HG02610 (cell line): ENCODE data around the gene TLR3.
"Not testable (repeated sequence)": the region's sequence is repeated elsewhere in the genome, so short reads cannot be mapped to it uniquely, and the experiment has no call there.

Source experiments
- ATAC-seq: cut with Tn5 transposase; IDR thresholded peaks from one replicate; pipeline ENCODE4 v1.9.1; 2021; ENCODE audit warnings: mild to moderate bottlenecking, moderate library complexity; ENCODE audit not compliant: unreplicated experiment

TLR3 gene

GRCh38 chr4:186068581-186069348, at the start of gene TLR3:
Gene TLR3 (plus strand): TSS chr4:186069156. CDS start chr4:186076620, 7,464 bp downstream.
- ATAC-seq: peak; percentile 73

DNA sequence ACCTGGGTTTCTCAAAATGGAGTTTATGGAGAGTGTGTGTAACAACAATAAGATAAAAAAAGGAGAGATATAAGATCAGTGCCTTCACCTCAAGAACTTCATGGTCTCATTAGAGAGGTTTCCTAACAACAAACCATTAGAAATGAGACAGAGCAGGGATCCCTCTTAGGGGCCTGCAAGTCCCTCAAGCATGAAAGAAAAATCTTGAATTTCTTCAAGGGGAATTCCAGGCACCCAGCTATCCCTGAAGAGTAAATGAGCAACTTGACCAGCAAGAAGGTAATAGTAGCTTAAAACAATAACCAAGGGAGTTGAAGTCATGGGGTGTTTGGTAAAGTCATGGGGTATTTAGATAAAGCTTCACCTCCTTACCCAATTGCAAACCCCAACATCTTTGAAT, 49.7 kb upstream of the TLR3 start:
- ATAC-seq: no peak

DNA sequence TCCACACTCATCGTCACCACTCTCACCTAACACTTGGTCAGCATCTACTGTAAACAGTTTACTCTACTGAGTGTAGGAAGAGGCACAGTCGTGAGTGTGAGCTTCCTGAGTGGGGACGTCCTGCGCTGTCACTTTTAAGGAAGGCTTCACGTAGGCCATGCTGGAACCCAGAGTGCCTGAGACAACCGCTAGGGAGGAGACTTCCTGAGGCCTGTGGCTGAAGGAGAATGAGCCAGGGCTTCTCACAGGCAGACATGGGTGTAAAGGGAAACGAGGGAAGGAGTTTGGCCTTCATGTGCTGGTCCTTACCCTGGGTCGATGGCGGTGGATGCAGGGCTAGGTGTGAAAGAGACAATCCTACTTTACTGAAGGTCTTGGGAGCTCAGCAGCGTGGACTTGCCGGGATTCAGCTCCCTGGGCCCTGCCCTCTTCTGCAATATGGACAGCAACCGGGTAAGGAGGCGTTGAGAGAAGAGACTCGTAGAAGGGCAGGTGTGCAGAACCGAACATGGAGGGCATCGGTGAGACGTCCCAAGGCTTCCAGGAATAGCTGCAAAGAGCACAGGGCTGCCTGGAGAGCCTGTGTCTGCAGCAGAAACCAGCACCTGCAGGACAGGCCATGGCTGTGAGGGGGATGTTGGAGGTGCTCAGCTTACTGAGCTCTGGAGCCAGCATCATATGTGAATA, 48.7 kb upstream of the TLR3 start:
- ATAC-seq: no peak

- ATAC-seq: no peak
Measured at GRCh38 chr4:186020793-186021407, 48.1 kb upstream of the TLR3 start.

- ATAC-seq: no peak
Measured at GRCh38 chr4:186021461-186022167, 47.3 kb upstream of the TLR3 start.

GRCh38 chr4:186023975-186024374, 45.0 kb upstream of the TLR3 start:
- ATAC-seq: no peak

DNA sequence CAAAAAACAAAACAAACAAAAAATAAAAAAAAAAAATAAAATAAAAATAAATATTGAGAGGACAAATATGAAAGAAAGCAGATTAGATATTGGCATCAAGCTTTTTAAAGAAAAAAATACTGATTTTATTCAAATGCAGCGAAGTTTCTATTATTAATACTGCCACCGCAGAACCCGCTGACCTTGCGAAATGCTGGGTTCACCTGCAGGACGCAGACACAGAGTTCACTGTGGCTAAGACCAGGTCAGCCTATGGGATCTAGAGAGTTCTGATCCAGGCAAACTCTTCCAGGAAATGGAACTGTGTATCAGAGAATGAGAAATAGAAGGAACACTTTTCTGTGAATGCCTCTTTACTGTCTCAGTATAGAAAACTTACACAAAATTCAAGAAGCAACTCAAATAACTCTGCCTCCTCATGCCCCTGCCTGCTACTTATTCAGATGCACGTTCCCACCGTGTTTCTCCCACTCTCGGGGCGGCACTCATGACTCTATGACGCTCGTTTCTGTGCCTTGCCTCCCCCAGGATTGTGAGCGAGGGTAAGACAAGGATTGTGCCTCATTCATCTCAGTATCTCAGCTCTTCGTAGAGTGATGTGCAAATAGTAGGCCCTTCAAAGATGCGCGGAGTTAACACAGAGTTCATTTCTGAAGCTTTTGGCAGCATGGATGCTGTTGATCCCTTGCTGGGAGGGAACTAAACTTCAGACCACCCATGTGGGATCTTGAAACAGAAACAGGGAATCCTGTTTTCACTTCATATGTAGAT, 44.1 kb upstream of the TLR3 start:
- no peak for ATAC-seq

GRCh38 chr4:186025408-186025690, 43.6 kb upstream of the TLR3 start:
- no peak for ATAC-seq

- ATAC-seq: no peak
Measured at GRCh38 chr4:186027405-186027804, 41.6 kb upstream of the TLR3 start.

DNA sequence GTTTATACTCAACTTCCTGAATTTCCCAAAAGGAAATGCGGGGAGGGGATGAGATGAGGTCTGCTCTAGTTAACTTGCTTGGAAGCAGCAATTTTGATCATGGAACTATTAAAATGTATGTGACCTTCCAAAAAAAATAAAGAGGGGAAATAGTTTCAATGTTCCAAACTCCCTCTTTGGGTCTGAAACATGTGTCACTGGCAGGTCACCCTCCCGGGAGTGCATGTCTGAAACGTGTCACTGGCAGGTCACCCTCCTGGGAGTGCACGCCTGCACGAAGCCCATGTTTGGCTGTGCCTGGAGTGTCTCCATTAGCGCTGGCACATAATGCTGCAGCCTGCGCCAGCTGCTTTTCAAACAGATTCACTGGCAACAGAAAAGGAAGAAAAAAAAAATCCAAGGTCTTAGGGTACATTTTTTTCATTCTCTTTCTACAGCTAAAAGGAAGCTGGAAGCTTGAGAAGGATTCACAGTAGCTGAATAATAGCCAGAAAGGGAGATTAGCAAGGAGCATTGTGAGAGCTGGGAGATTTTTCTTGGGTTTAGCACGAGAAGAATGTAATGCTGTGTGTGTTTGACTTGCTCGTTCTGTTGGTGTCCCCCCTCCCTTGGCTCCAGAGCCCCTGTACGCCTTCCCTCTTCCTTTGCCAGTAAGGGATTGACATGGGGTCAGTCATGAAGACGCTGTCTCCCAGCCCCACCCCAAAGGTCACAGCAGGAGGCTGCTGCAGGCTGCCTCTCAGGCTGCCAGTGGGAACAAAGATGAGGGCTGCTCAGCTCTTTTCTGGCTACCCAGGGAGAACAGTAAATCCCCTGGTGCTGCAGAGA, 39.2 kb upstream of the TLR3 start:
- ATAC-seq: no peak

- ATAC-seq: no peak
Measured at GRCh38 chr4:186030399-186030775, 38.6 kb upstream of the TLR3 start.

- no peak for ATAC-seq
Measured at GRCh38 chr4:186030795-186031194, 38.2 kb upstream of the TLR3 start.

GRCh38 chr4:186032259-186032658, 36.7 kb upstream of the TLR3 start:
- no peak for ATAC-seq

DNA sequence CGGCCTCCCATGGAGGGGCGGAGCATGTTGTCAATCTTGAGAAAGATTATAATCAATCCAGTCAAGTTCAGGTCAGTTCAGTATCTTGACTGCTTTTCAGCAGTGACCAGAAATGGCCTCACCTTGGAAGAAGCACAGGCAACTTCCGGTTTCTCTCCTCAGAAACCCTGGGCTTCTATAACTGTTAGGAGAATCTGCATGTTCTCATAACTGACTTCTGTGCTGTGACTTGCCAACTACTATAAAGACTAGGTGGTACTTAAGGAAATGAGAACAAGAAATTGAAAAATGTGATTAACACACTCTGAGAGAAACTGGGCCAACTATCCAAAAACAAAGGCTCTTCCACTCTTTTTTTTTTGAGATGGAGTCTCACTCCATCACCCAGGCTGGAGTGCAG, 35.9 kb upstream of the TLR3 start:
- ATAC-seq: no peak

GRCh38 chr4:186034613-186035012, 34.3 kb upstream of the TLR3 start:
- not testable (repeated sequence) for ATAC-seq

DNA sequence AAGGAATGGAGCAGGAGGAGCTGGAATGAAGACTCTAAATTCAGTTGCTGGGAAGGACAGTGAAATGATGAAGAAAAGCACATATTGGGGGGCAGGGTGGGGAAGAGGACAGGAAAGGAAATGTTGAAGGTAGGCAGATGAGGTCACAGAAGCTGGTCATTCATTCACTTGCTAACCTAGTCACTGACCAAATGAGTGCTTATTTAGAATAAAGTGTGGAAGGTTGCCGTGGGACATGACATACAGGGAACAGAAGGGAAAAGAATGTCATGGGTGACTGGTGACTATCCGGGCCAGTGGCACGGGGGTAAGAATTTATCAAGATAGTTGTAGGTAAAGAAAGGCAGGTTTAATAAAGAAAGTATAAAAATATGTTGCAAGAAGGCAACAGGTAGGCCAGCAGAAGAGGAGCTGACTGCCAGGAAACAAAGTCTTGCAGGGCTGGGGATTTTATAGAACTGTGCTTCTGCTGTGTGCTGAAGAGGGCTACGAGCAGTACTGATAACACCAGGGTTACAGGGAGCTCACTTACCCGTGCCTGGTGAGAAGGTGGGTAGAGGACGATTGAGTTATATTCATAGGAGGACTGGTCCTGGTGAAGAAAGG, 31.9 kb upstream of the TLR3 start:
- no peak for ATAC-seq

- peak; percentile 65 for ATAC-seq
Measured at GRCh38 chr4:186037692-186038658, 31.0 kb upstream of the TLR3 start.

DNA sequence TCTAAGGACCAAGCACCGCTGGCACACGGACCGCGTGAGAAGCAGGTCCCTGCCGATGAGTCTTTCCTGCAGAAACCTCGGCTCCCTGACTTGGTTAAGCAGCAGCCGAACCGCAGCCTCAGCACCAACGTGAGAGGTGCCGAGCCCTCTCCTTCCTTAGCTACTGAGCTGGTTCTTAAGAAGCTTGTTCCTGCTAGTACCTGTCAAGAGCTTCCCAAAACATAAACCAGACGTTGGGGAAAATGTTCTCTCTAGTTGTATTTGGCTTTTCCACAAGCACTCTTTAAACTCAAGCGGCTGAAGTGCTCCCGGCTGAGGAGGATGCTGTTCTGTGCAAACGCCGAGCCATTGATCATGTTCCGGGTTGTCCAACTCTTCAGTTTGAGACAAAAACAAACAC, 29.3 kb upstream of the TLR3 start:
- no peak for ATAC-seq
